Endothelial cell of umbilical vein (primary cell): ENCODE results near the gene FTSJ1. TPM values are rescaled to one million over a fixed set of nuclear protein-coding genes. Genes with fewer than 3 reads are reported as not detected.

Experiments
- BruUV-seq: library from RNA; stranded (reverse); fragments of 400-500 nt; replicated peaks from 2 replicates; lab custom pipeline; 2021; lab: Mats Ljungman, UMichigan
- CTCF ChIA-PET: fragments of 300-600, 350-600 bp; sonication (Branson Sonifier 250); formaldehyde crosslinking; loops from one replicate; lab custom pipeline; 2021; ENCODE audit warnings: antibody characterized with exemption, inconsistent platforms; lab: Charles Lee
- POLR2A ChIA-PET: fragments of 300-600, 350-600 bp; sonication (Branson Sonifier 250); formaldehyde crosslinking; loops from one replicate; lab custom pipeline; 2021; ENCODE audit warnings: antibody characterized with exemption, inconsistent platforms; lab: Charles Lee
- DNase-seq: peaks from one replicate; pipeline ENCODE4 v3.0.0-alpha.2; 2011; ENCODE audit warnings: low read depth, low spot score
- FAIRE-seq: peaks from 2 replicates; lab custom pipeline; 2011; peaks lifted over from hg19 to GRCh38; lab: Jason Lieb, UNC
- H2AFZ ChIP-seq: 2 replicates; pipeline ENCODE4 v1.6.0; 2012; ENCODE audit warnings: low read depth, low read length, control low read depth, inconsistent platforms
- H3K27ac ChIP-seq: 2 replicates; pipeline ENCODE4 v1.5.1; 2011; ENCODE audit warnings: low read depth, mild to moderate bottlenecking, control low read depth, low read length, moderate library complexity; ENCODE audit not compliant: insufficient read depth
- H3K27me3 ChIP-seq, 2 experiments: 2 replicates each; pipeline versions ENCODE4 v1.6.0 to v1.6.1; 2011; ENCODE audit warnings: low read length in 2 of 2, mixed read lengths in 1 of 2; ENCODE audit not compliant: control insufficient read depth in 2 of 2, insufficient read depth in 2 of 2
- H3K36me3 ChIP-seq, 2 experiments: 2 replicates in 1 of 2; 3 replicates in 1 of 2; pipeline ENCODE4 v1.5.1; 2011; ENCODE audit warnings: low read length in 2 of 2, mild to moderate bottlenecking in 1 of 2, moderate library complexity in 1 of 2; ENCODE audit not compliant: control insufficient read depth in 2 of 2, insufficient read depth in 2 of 2; ENCODE audit errors: extremely low read depth in 1 of 2
- H3K4me1 ChIP-seq: 3 replicates; pipeline ENCODE4 v1.5.1; 2011; ENCODE audit warnings: mild to moderate bottlenecking, low read length; ENCODE audit not compliant: control insufficient read depth, insufficient read depth; ENCODE audit errors: extremely low read depth
- H3K4me2 ChIP-seq: 2 replicates; pipeline ENCODE4 v1.6.1; 2011; ENCODE audit warnings: low read length, control low read depth, mixed read lengths; ENCODE audit not compliant: insufficient read depth
- H3K4me3 ChIP-seq, 3 experiments: fragments of 200-600 bp in 1 of 3; sonication (generic), shearing (Covaris generic) in 1 of 3; replicated peaks in 1 of 3; 2 replicates each; pipeline ENCODE4 v1.5.1; 2011 to 2016; ENCODE audit warnings: control low read depth in 3 of 3, low read length in 3 of 3, mild to moderate bottlenecking in 2 of 3, inconsistent platforms in 1 of 3, low read depth in 1 of 3, moderate library complexity in 1 of 3; ENCODE audit not compliant: insufficient read depth in 1 of 3
- H3K79me2 ChIP-seq: 2 replicates; pipeline ENCODE4 v1.6.0; 2012; ENCODE audit warnings: low read length, inconsistent platforms; ENCODE audit not compliant: control insufficient read depth, insufficient read depth
- H3K9ac ChIP-seq: replicated peaks from 2 replicates; pipeline ENCODE3; 2011; ENCODE audit warnings: low read length, control low read depth; ENCODE audit not compliant: insufficient read depth; ENCODE audit errors: extremely low read depth
- H3K9me1 ChIP-seq: replicated peaks from 3 replicates; pipeline ENCODE4 v1.6.0; 2011; ENCODE audit warnings: mild to moderate bottlenecking, low read length; ENCODE audit not compliant: control insufficient read depth, insufficient read depth; ENCODE audit errors: extremely low read depth
- H3K9me3 ChIP-seq: replicated peaks from 2 replicates; pipeline ENCODE4 v1.5.1; 2012; ENCODE audit warnings: low read length, inconsistent platforms; ENCODE audit not compliant: control insufficient read depth, insufficient read depth
- H4K20me1 ChIP-seq: replicated peaks from 2 replicates; pipeline ENCODE3; 2011; ENCODE audit warnings: mild to moderate bottlenecking, low read length; ENCODE audit not compliant: control insufficient read depth, insufficient read depth; ENCODE audit errors: extremely low read depth
- CTCF ChIP-seq, 2 donors: IDR thresholded peaks; 1 replicate in 1 of 2; 2 replicates in 1 of 2; pipeline ENCODE4 v1.5.1; 2011; ENCODE audit warnings: low read length in 2 of 2, mild to moderate bottlenecking in 2 of 2, moderate library complexity in 2 of 2, control low read depth in 1 of 2, inconsistent platforms in 1 of 2, low read depth in 1 of 2; ENCODE audit not compliant: insufficient read depth in 1 of 2; ENCODE audit errors: extremely low read depth in 1 of 2
- FOS ChIP-seq: IDR thresholded peaks from 2 replicates; pipeline ENCODE4 v1.6.1; 2011; ENCODE audit warnings: mild to moderate bottlenecking, low read length, moderate library complexity, borderline replicate concordance; ENCODE audit not compliant: insufficient read depth
- JUN ChIP-seq: IDR thresholded peaks from 2 replicates; pipeline ENCODE4 v1.6.1; 2011; ENCODE audit warnings: borderline replicate concordance, low read depth; ENCODE audit not compliant: insufficient read length, insufficient read depth
- POLR2A ChIP-seq: IDR thresholded peaks from 2 replicates; pipeline ENCODE4 v1.6.1; 2012; ENCODE audit warnings: low read depth, mild to moderate bottlenecking, control low read depth, low read length
- POLR2AphosphoS5 ChIP-seq: IDR thresholded peaks from 2 replicates; pipeline ENCODE4 v1.6.1; 2012; ENCODE audit warnings: low read depth, mild to moderate bottlenecking, control low read depth, low read length, moderate library complexity; ENCODE audit not compliant: insufficient read depth
- dilution Hi-C: fragments of 300-500 bp; cut with MboI; formaldehyde crosslinking; loops from one replicate; pipeline ENCODE4 v1.15.0; 2019; ENCODE audit warnings: low sequenced_read_pairs; ENCODE audit not compliant: extremely low pct_ligation_motif_present
- intact Hi-C: fragments of 100-400 bp; cut with micrococcal nuclease; formaldehyde crosslinking; loops from one replicate; pipeline ENCODE4 v1.10.0; 2022
- polyA plus RNA-seq, 4 experiments: library from polyadenylated mRNA; depleted of rRNA in 3 of 4; stranded (reverse) in 3 of 4; unstranded in 1 of 4; fragments of >200 nt; gene quantifications; 2 replicates each; pipeline versions ENCODE4 v1.2.1 to v1.2.3, GENCODE V29; 2011 to 2012; ENCODE audit warnings: missing spikeins in 1 of 4
- total RNA-seq: library from RNA; stranded (reverse); gene quantifications from 2 replicates; pipeline ENCODE4 v1.2.3, GENCODE V29; 2021

FTSJ1 gene
- total and polyA plus RNA-seq, 2 donors (not counting 3 experiments of a cell fraction or from before 2014, with no cell fraction given): 59.9 to 63.9 TPM

- Histone ChIP-seq H3K9ac (no peak overlapping the region), H3K27me3 (peaks cover 2 to 8% of the 10 kb centered on the region in 2 experiments), H3K4me3 (no peak overlapping the region), H3K27ac (no peak overlapping the region), H3K9me3 (no peaks in the 10 kb centered on the region), H3K79me2 (peaks cover 10% of the 10 kb centered on the region), H3K36me3 (no peaks in the 10 kb centered on the region), H2AFZ (no peak overlapping the region), H4K20me1 (no peaks in the 10 kb centered on the region), H3K9me1 (no peaks in the 10 kb centered on the region), H3K4me1 (no peaks in the 10 kb centered on the region), H3K4me2 (no peak overlapping the region)
- BruUV-seq: no TSS peak
- FAIRE-seq (no peak), DNase-seq (no peak)
- dilution Hi-C loops: no loop called here
- CTCF ChIA-PET: no interaction called here
- POLR2A ChIA-PET: no interaction called here
- intact Hi-C loops: no loop called here
- TF ChIP-seq POLR2A: no peak
- no peak for TF ChIP-seq POLR2AphosphoS5
- peak in 1 of 2 donors; percentile 5 for TF ChIP-seq CTCF (IDR thresholded peaks at IDR 0.05; ENCODE audit: extremely low read depth in 1 of 2, insufficient read depth in 1 of 2, low read depth in 1 of 2, low read length in 2 of 2)
These were observed 9.3 kb upstream of the FTSJ1 start for GRCh38 chrX:48466696-48467095.

- H3K79me2 ChIP-seq: peaks cover 10% of the 10 kb centered on the region
- H2AFZ ChIP-seq: peak overlapping the region; percentile 79
- no peaks in the 10 kb centered on the region for H3K36me3 ChIP-seq
- no peak overlapping the region for H3K9ac ChIP-seq
- no peaks in the 10 kb centered on the region for H3K9me3 ChIP-seq
- no peak for TF ChIP-seq FOS
- no peak for TF ChIP-seq CTCF (IDR thresholded peaks at IDR 0.05; ENCODE audit: extremely low read depth in 1 of 2, insufficient read depth in 1 of 2, low read depth in 1 of 2, low read length in 2 of 2)
- TF ChIP-seq JUN: no peak
- BruUV-seq: no TSS peak
- no peak for FAIRE-seq
- H3K27ac ChIP-seq: no peak overlapping the region
- no peaks in the 10 kb centered on the region for H3K9me1 ChIP-seq
- dilution Hi-C loops (no loop called here), intact Hi-C loops (no loop called here)
- POLR2A ChIA-PET: interaction anchor here (1.2 kb wide), 1 partner anchor 108 kb away, joined by 3 read pairs; no protein-coding TSS in a partner anchor
- H3K4me2 ChIP-seq: peak overlapping the region; percentile 31
- CTCF ChIA-PET: no interaction called here
- peak overlapping the region in 1 of 3 experiments; percentile 62 for H3K4me3 ChIP-seq
- peaks cover 2 to 8% of the 10 kb centered on the region in 2 experiments for H3K27me3 ChIP-seq
- no peak for DNase-seq
- H4K20me1 ChIP-seq: no peaks in the 10 kb centered on the region
- H3K4me1 ChIP-seq: no peaks in the 10 kb centered on the region
These were observed 8.7 kb upstream of the FTSJ1 start for GRCh38 chrX:48467281-48467761.
